Amniotic epithelial cell (primary cell): Measurements from ENCODE around the gene CLEC2L.
"Not testable (repeated sequence)": the region's sequence is repeated elsewhere in the genome, so short reads cannot be mapped to it uniquely, and the experiment has no call there.

Source experiments
- DNase-seq: peaks from one replicate; pipeline ENCODE4 v3.0.0-alpha.2; 2010; ENCODE audit warnings: low read depth

The CLEC2L gene

GRCh38 chr7:139523968-139524815 lies 707 bp downstream of the CLEC2L start:
- no peak for DNase-seq

GRCh38 chr7:139525239-139525638 lies 1.8 kb downstream of the CLEC2L start:
- DNase-seq = no peak

- DNase-seq = no peak
Observed at GRCh38 chr7:139525750-139526149, 2.3 kb downstream of the CLEC2L start.

- peak; percentile 93 for DNase-seq
Observed at GRCh38 chr7:139526578-139527544, 3.4 kb downstream of the CLEC2L start.

GRCh38 chr7:139531094-139531493 lies 7.6 kb downstream of the CLEC2L start:
- no peak for DNase-seq

- no peak for DNase-seq
Observed at GRCh38 chr7:139532636-139533155, 9.2 kb downstream of the CLEC2L start.

GRCh38 chr7:139534096-139534495 lies 10.6 kb downstream of the CLEC2L start:
- no peak for DNase-seq

- DNase-seq = no peak
Observed at GRCh38 chr7:139534966-139535651, 11.6 kb downstream of the CLEC2L start.

- no peak for DNase-seq
Observed at GRCh38 chr7:139536152-139536551, 12.7 kb downstream of the CLEC2L start.

GRCh38 chr7:139538881-139539635 lies 15.6 kb downstream of the CLEC2L start:
- DNase-seq = no peak

- no peak for DNase-seq
Observed at GRCh38 chr7:139540203-139540602, 16.7 kb downstream of the CLEC2L start.

GRCh38 chr7:139541600-139542307 lies 18.3 kb downstream of the CLEC2L start:
- no peak for DNase-seq

- DNase-seq = no peak
Observed at GRCh38 chr7:139542308-139543151, 19.0 kb downstream of the CLEC2L start.

- no peak for DNase-seq
Observed at GRCh38 chr7:139543801-139544603, 20.5 kb downstream of the CLEC2L start.

GRCh38 chr7:139544645-139545044 lies 21.2 kb downstream of the CLEC2L start:
- no peak for DNase-seq

- no peak for DNase-seq
Observed at GRCh38 chr7:139548302-139549028, 25.0 kb downstream of the CLEC2L start.

- not testable (repeated sequence) for DNase-seq
Observed at GRCh38 chr7:139553991-139554700, 30.7 kb downstream of the CLEC2L start.
